CD4-positive, alpha-beta T cell (primary cell): ENCODE measurements around the gene WWOX. TPM values are rescaled to one million over a fixed set of nuclear protein-coding genes. Genes with fewer than 3 reads are reported as not detected.

Source experiments
- ATAC-seq: fragments of 200-7000 bp; cut with Tn5 transposase; one replicate; pipeline ENCODE4 v1.10.0; 2022; ENCODE audit warnings: mild to moderate bottlenecking; ENCODE audit not compliant: poor library complexity
- CTCF ChIA-PET: fragments of 350-600 bp; sonication (Branson Sonifier 250); formaldehyde crosslinking; loops from one replicate; lab custom pipeline; 2021; ENCODE audit warnings: antibody characterized with exemption, inconsistent platforms; lab: Charles Lee
- POLR2A ChIA-PET: fragments of 350-600 bp; sonication (Branson Sonifier 250); formaldehyde crosslinking; loops from one replicate; lab custom pipeline; 2021; ENCODE audit warnings: antibody characterized with exemption, inconsistent platforms; lab: Charles Lee
- DNase-seq, 14 experiments: peaks; one replicate each; pipeline ENCODE4 v3.0.0-alpha.2; 2013 to 2020; ENCODE audit warnings: mixed read lengths in 2 of 14
- H3K27ac ChIP-seq, 2 donors: one replicate each; pipeline versions ENCODE4 v1.5.1 to v1.7.0; 2013; ENCODE audit warnings: low read length in 2 of 2, low read depth in 1 of 2, mild to moderate bottlenecking in 1 of 2
- H3K27me3 ChIP-seq, 2 experiments: 1 replicate in 1 of 2; 2 replicates in 1 of 2; pipeline versions ENCODE4 v1.6.1 to v1.7.0; 2013; ENCODE audit warnings: low read length in 2 of 2, control low read depth in 1 of 2, mild to moderate bottlenecking in 1 of 2, moderate library complexity in 1 of 2; ENCODE audit not compliant: insufficient read depth in 2 of 2, control insufficient read depth in 1 of 2
- H3K36me3 ChIP-seq: one replicate; pipeline ENCODE4 v1.6.1; 2013; ENCODE audit warnings: low read length, control low read depth; ENCODE audit not compliant: insufficient read depth
- H3K4me1 ChIP-seq: one replicate; pipeline ENCODE4 v1.6.1; 2013; ENCODE audit warnings: low read length, control low read depth; ENCODE audit not compliant: insufficient read depth
- H3K4me3 ChIP-seq: one replicate; pipeline ENCODE4 v1.5.1; 2013; ENCODE audit warnings: mild to moderate bottlenecking, low read length, moderate library complexity
- H3K9me3 ChIP-seq, 2 experiments: 1 replicate in 1 of 2; 2 replicates in 1 of 2; pipeline versions ENCODE4 v1.6.1 to v1.7.0; 2013; ENCODE audit warnings: low read length in 2 of 2, mild to moderate bottlenecking in 2 of 2, control low read depth in 1 of 2, moderate library complexity in 1 of 2; ENCODE audit not compliant: control insufficient read depth in 1 of 2, insufficient read depth in 1 of 2
- H3K27ac Mint-ChIP-seq: one replicate; pipeline ENCODE4 v1.8.0; 2020; ENCODE audit warnings: mixed read lengths
- H3K27me3 Mint-ChIP-seq: one replicate; pipeline ENCODE4 v1.8.0; 2021; ENCODE audit warnings: mixed read lengths
- H3K36me3 Mint-ChIP-seq: one replicate; pipeline ENCODE4 v1.8.0; 2021; ENCODE audit warnings: low read depth, mixed read lengths
- H3K4me1 Mint-ChIP-seq: one replicate; pipeline ENCODE4 v1.8.0; 2021; ENCODE audit warnings: low read depth, mixed read lengths
- H3K4me3 Mint-ChIP-seq: one replicate; pipeline ENCODE4 v1.8.0; 2020; ENCODE audit warnings: mild to moderate bottlenecking, mixed read lengths
- H3K9me3 Mint-ChIP-seq: one replicate; pipeline ENCODE4 v1.8.0; 2020; ENCODE audit warnings: mixed read lengths
- CTCF ChIP-seq: fragments of 200-600 bp; IDR thresholded peaks from one replicate; pipeline ENCODE4 v1.8.0; 2022; ENCODE audit warnings: antibody characterized with exemption, mild to moderate bottlenecking
- intact Hi-C, 2 experiments: fragments of 100-400 bp; cut with DNase I in 1 of 2; cut with micrococcal nuclease in 1 of 2; formaldehyde crosslinking; loops; one replicate each; pipeline versions ENCODE4 v1.15.1 to v1.9.0; 2023 to 2025; cut with DNase I, micrococcal nuclease
- total RNA-seq, 174 experiments: library from RNA in 2 of 174; stranded (reverse) in 2 of 174; gene quantifications; one replicate each; pipeline ENCODE4 v1.2.3 and lab custom pipeline; 2021 to 2026

The WWOX gene
- total RNA-seq, 2 experiments from 2014 or later, result 19.3 to 21.7 TPM

- no peaks in the 10 kb centered on the region for H3K36me3 Mint-ChIP-seq
- H3K27ac ChIP-seq, result no peak overlapping the region
Measured at GRCh38 chr16:78811247-78811646, 711.8 kb downstream of the WWOX start.

DNA sequence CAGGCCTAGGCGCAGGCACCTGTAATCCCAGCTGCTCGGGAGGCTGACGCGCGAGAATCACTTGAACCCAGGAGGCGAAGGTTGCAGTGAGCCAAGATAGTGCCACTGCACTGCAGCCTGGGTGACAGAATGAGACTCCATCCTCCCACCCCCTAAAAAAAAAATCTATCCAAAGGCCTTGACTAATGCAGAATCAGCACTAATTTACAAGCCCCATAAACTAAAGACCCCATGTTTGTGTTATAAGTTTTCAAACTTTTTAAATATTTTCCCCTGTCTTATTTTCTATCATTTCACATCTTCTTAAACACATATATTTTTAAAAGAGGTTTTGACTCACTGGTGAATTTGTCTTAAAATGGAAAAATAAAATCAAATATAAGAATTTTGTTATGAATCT is 713.1 kb downstream of the WWOX start:
- no peak for TF ChIP-seq CTCF

More at GRCh38 chr16:78811247-78811646, 711.8 kb downstream of the WWOX start:
- H3K27ac Mint-ChIP-seq, result no peak overlapping the region
- ATAC-seq (no peak), DNase-seq (no peak)
- H3K4me1 Mint-ChIP-seq, result no peaks in the 10 kb centered on the region
- H3K4me3 ChIP-seq, result no peak overlapping the region
- no peaks in the 10 kb centered on the region for H3K4me1 ChIP-seq
- H3K9me3 ChIP-seq, result no peaks in the 10 kb centered on the region
- no peaks in the 10 kb centered on the region for H3K27me3 Mint-ChIP-seq
- ChIA-PET CTCF (no interaction called here), POLR2A (no interaction called here)
- H3K9me3 Mint-ChIP-seq, result no peaks in the 10 kb centered on the region
- no peak for TF ChIP-seq CTCF
- intact Hi-C loops, result no loop called here
- no peaks in the 10 kb centered on the region for H3K36me3 ChIP-seq
- no peak overlapping the region for H3K4me3 Mint-ChIP-seq
- no peaks in the 10 kb centered on the region for H3K27me3 ChIP-seq

GRCh38 chr16:78813661-78814311 is 714.3 kb downstream of the WWOX start:
- POLR2A ChIA-PET, result no interaction called here

More for the DNA sequence above, 713.1 kb downstream of the WWOX start:
- H3K27ac Mint-ChIP-seq, result no peak overlapping the region
- H3K27me3 Mint-ChIP-seq, result no peaks in the 10 kb centered on the region
- H3K4me1 Mint-ChIP-seq, result no peaks in the 10 kb centered on the region
- H3K27ac ChIP-seq, result no peak overlapping the region
- no peak overlapping the region for H3K4me3 ChIP-seq
- H3K36me3 ChIP-seq, result no peaks in the 10 kb centered on the region
- POLR2A ChIA-PET, result no interaction called here
- DNase-seq (no peak), ATAC-seq (no peak)
- no peaks in the 10 kb centered on the region for H3K9me3 ChIP-seq
- no peak overlapping the region for H3K4me3 Mint-ChIP-seq
- no peaks in the 10 kb centered on the region for H3K27me3 ChIP-seq
- intact Hi-C loops, result no loop called here
- no peaks in the 10 kb centered on the region for H3K4me1 ChIP-seq
- CTCF ChIA-PET, result no interaction called here
- H3K36me3 Mint-ChIP-seq, result no peaks in the 10 kb centered on the region
- H3K9me3 Mint-ChIP-seq, result no peaks in the 10 kb centered on the region

More at GRCh38 chr16:78813661-78814311, 714.3 kb downstream of the WWOX start:
- no peak for TF ChIP-seq CTCF
- H3K4me3 Mint-ChIP-seq, result no peak overlapping the region
- CTCF ChIA-PET, result no interaction called here
- no peak overlapping the region for H3K27ac ChIP-seq
- H3K4me1 Mint-ChIP-seq, result no peaks in the 10 kb centered on the region
- H3K4me3 ChIP-seq, result no peak overlapping the region
- no peaks in the 10 kb centered on the region for H3K27me3 ChIP-seq
- H3K27me3 Mint-ChIP-seq, result no peaks in the 10 kb centered on the region
- DNase-seq, result no peak
- ATAC-seq, result no peak
- H3K36me3 Mint-ChIP-seq, result no peaks in the 10 kb centered on the region
- H3K9me3 ChIP-seq, result no peaks in the 10 kb centered on the region
- no peaks in the 10 kb centered on the region for H3K36me3 ChIP-seq
- no peaks in the 10 kb centered on the region for H3K4me1 ChIP-seq
- intact Hi-C loops, result no loop called here
- H3K9me3 Mint-ChIP-seq, result no peaks in the 10 kb centered on the region
- no peak overlapping the region for H3K27ac Mint-ChIP-seq
